GM19240 (cell line): ENCODE measurements around the gene PRDX1.
"Not testable (repeated sequence)": the region's sequence is repeated elsewhere in the genome, so short reads cannot be mapped to it uniquely, and the experiment has no call there.

Experiments
- DNase-seq: peaks from one replicate; pipeline ENCODE4 v3.0.0; 2011; ENCODE audit warnings: low spot score; ENCODE audit not compliant: insufficient read length

The PRDX1 gene

GRCh38 chr1:45536886-45537285, 15.2 kb upstream of the PRDX1 start:
- DNase-seq, result no peak

GRCh38 chr1:45535988-45536766, 14.5 kb upstream of the PRDX1 start:
- DNase-seq, result no peak

GRCh38 chr1:45531873-45532272, 10.2 kb upstream of the PRDX1 start:
- DNase-seq, result no peak

GRCh38 chr1:45530632-45531135, 9.0 kb upstream of the PRDX1 start:
- no peak for DNase-seq

GRCh38 chr1:45526135-45526644, 4.5 kb upstream of the PRDX1 start:
- no peak for DNase-seq

- not testable (repeated sequence) for DNase-seq
These were observed 2.3 kb upstream of the PRDX1 start for GRCh38 chr1:45523975-45524374.

- not testable (repeated sequence) for DNase-seq
These were observed 1.8 kb upstream of the PRDX1 start for GRCh38 chr1:45523516-45523915.

- no peak for DNase-seq
These were observed 830 bp upstream of the PRDX1 start for GRCh38 chr1:45522324-45523104.

GRCh38 chr1:45519774-45520173, 1.9 kb downstream of the PRDX1 start:
- not testable (repeated sequence) for DNase-seq

GRCh38 chr1:45518910-45519309, 2.8 kb downstream of the PRDX1 start:
- DNase-seq, result no peak

GRCh38 chr1:45518366-45518765, 3.3 kb downstream of the PRDX1 start:
- not testable (repeated sequence) for DNase-seq

- DNase-seq, result no peak
These were observed 5.2 kb downstream of the PRDX1 start for GRCh38 chr1:45516465-45516864.

GRCh38 chr1:45516036-45516435, 5.6 kb downstream of the PRDX1 start:
- DNase-seq, result no peak

GRCh38 chr1:45513532-45514260, 8.0 kb downstream of the PRDX1 start:
- DNase-seq, result not testable (repeated sequence)

- DNase-seq, result no peak
These were observed 9.0 kb downstream of the PRDX1 start for GRCh38 chr1:45512641-45513054.

GRCh38 chr1:45510972-45511527, 10.6 kb downstream of the PRDX1 start:
- DNase-seq, result no peak

- no peak for DNase-seq
These were observed 11.4 kb downstream of the PRDX1 start for GRCh38 chr1:45510036-45510971.

GRCh38 chr1:45508295-45509151, 13.2 kb downstream of the PRDX1 start:
- no peak for DNase-seq

GRCh38 chr1:45507893-45508292, 13.8 kb downstream of the PRDX1 start:
- no peak for DNase-seq
